ENCODE data around the gene NSD1.

The NSD1 gene

GRCh38 chr5:177269976-177270375 is 136.4 kb downstream of the NSD1 start:
- in situ Hi-C loops (cut with HindIII; ENCODE audit: low sequenced_read_pairs), result no loop called here

DNA sequence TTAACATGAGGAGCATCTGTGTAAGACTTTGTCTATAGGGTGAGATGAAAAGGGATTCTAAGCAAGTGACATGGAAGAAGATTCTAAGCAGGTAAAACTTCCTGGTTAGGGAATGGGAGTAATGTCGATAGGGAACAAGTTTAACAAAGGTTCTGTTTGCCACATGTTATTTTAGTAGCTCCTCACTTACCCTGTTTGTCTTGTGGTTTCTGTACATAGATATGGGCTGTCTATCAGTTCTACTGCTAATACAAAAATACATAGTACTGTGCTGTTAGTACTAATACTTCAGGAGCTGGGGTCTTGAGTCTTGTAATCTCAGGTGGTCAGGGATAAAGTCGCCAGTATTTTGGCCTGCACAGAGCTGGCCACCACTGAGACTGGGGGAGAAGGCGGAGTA is 137.1 kb downstream of the NSD1 start:
- in situ Hi-C loops (cut with HindIII; ENCODE audit: low sequenced_read_pairs), result no loop called here

DNA sequence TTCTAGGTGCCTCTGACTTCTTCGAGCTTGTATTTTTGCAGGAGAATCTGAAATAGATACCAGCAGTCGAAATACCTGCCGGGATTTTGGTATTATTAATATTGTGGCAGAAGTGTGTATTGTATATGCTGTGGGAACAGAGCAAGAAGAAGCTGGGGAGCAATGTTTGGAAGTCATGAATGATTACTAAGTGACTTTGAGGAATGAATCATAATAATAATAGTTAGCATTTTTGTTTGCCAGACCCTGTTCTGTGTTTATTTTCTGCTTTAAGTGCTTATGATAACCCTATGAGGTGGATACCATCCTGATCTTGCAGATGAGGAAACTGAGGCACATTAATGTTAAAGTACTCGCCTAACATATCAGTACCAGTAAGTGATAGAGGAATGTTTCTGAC is 137.5 kb downstream of the NSD1 start:
- in situ Hi-C loops (cut with HindIII; ENCODE audit: low sequenced_read_pairs), result no loop called here

GRCh38 chr5:177275883-177276282 is 142.3 kb downstream of the NSD1 start:
- in situ Hi-C loops (cut with HindIII; ENCODE audit: low sequenced_read_pairs), result no loop called here

GRCh38 chr5:177276886-177277285 is 143.3 kb downstream of the NSD1 start:
- in situ Hi-C loops (cut with HindIII; ENCODE audit: low sequenced_read_pairs), result no loop called here

DNA sequence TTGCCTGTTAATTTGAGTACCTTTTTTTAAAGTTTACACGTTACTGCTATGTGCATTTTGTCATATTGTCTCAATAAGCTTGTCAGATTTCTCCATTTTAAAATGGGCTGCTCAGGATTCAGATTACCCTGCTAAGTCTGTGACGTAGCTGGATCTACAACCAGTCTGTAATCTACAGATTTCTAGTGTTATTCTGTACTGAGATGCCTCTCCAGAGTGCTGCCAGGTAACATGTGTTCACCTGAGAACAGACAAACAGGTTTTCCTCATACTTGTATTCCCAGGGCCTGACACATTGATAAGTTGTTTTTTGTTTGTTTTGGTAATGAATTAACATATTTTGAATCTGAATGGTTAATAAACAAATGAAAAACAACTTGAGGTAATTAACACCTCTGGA is 154.6 kb downstream of the NSD1 start:
- in situ Hi-C loops (cut with HindIII; ENCODE audit: low sequenced_read_pairs), result no loop called here

DNA sequence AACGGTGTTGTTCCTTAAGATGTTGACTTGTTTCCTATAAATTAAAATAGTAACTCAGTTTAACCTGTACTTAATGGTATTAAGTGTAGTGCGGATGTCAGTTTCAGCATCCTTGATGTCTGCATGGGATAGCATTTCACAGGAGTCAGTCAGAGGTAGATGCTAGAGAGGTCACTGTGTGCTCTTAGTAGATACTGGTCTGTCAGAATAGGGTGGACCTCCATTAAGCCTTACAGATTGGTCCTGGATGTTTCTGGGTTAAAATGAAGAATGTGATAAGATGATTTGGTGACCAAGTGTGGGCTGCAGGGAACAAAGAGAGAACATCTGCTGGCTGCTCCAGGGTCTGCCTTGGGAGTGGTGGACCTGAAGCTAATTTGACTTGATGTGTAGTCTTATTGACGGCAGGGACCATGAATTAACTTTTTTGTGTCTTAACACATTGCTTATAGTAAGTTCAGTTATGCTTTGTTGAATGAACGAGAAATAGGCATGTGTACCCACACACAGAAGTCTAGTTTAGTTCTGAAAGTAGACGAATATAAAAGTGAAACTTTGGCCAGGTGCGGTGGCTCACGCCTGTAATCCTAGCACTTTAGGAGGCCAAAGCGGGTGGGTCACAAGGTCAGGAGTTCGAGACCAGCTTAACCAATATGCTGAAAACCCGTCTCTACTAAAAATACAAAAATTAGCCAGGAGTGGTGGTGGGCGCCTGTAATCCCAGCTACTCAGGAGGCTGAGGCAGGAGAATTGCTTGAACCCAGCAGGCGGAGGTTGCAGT is 157.4 kb downstream of the NSD1 start:
- in situ Hi-C loops (cut with HindIII; ENCODE audit: low sequenced_read_pairs), result no loop called here

DNA sequence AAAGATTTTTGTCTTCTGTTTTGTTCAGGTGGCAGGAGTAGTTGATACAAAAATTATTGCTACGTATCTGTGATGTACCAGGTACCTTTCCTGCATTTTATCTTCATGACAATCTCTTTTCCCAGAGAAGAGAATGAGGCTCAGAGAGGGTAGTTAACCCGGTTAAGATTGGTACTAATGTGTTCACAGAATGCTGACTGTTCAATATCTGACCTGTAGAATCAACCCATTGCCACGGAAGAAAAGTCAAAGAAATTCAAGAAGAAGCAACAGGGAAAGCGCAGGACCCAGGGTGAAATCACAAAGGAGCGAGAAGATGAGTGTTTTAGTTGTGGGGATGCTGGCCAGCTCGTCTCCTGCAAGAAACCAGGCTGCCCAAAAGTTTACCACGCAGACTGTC is 158.2 kb downstream of the NSD1 start:
- in situ Hi-C loops (cut with HindIII; ENCODE audit: low sequenced_read_pairs), result no loop called here

DNA sequence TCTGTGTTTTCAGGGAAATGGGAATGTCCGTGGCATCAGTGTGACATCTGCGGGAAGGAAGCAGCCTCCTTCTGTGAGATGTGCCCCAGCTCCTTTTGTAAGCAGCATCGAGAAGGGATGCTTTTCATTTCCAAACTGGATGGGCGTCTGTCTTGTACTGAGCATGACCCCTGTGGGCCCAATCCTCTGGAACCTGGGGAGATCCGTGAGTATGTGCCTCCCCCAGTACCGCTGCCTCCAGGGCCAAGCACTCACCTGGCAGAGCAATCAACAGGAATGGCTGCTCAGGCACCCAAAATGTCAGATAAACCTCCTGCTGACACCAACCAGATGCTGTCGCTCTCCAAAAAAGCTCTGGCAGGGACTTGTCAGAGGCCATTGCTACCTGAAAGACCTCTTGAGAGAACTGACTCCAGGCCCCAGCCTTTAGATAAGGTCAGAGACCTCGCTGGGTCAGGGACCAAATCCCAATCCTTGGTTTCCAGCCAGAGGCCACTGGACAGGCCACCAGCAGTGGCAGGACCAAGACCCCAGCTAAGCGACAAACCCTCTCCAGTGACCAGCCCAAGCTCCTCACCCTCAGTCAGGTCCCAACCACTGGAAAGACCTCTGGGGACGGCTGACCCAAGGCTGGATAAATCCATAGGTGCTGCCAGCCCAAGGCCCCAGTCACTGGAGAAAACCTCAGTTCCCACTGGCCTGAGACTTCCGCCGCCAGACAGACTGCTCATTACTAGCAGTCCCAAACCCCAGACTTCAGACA is 160.4 kb downstream of the NSD1 start:
- in situ Hi-C loops (cut with HindIII; ENCODE audit: low sequenced_read_pairs), result no loop called here

GRCh38 chr5:177294632-177295031 is 161.1 kb downstream of the NSD1 start:
- in situ Hi-C loops (cut with HindIII; ENCODE audit: low sequenced_read_pairs), result no loop called here

GRCh38 chr5:177295924-177296323 is 162.4 kb downstream of the NSD1 start:
- in situ Hi-C loops (cut with HindIII; ENCODE audit: low sequenced_read_pairs), result no loop called here

DNA sequence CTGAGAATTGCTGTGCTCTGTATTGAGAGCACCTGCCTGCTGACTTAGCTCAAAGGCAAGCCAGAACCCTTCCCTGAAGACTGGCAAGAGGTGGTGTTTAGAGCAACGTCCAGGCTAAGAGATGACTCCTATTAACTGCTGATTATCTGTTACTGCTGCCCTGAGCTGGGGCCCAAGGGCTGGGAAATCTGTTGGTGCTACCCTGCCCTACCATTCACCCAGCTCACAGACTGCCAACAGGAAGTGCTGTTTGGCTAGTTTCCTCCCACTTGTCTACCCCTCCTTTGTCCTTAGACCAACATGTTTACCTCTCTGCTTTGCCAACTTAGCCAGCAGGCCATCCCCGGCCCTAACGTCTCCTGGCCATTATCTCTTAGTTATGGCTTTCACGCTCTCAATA is 163.0 kb downstream of the NSD1 start:
- in situ Hi-C loops (cut with HindIII; ENCODE audit: low sequenced_read_pairs), result no loop called here

DNA sequence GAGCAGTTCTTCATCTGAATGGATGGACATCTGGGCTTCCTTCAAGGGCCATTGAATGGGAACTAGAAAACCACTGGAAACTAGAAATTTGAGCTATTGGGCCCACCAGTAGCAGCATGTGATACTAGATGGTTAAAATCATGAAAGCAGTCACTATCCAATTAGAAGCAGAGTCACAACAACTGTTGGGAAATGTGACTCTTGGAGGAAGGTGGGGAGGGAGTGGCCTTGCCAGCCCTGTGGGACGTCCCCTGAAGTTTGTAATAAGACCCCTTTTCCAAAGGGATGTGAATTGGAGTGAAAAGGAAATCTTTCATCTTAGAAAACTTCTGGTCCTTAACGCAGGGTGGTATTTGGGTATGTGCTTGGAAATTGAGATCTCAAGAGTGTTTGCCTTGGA is 164.3 kb downstream of the NSD1 start:
- in situ Hi-C loops (cut with HindIII; ENCODE audit: low sequenced_read_pairs), result no loop called here

DNA sequence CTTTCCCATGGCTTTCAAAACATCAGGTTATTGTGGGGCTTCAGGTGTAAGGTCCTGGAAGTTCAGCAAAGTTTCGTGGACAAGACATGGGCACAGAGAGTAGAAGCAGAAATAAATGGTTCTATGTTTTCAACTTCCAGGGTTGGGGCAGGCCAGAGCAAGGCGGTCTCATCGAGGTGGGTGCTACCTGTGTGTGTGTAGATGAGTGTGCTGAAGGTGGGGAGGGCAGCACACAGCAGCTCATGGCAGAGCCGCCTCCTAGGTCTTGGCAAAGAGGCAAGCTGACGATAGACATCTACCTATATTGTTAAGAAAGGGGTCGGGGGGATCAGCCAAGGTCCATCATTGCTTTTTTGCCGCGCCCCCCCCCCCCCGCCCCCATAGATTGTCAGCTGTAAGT is 166.1 kb downstream of the NSD1 start:
- in situ Hi-C loops (cut with HindIII; ENCODE audit: low sequenced_read_pairs), result no loop called here

GRCh38 chr5:177300236-177300880 is 166.8 kb downstream of the NSD1 start:
- in situ Hi-C loops (cut with HindIII; ENCODE audit: low sequenced_read_pairs), result no loop called here

- in situ Hi-C loops (cut with HindIII; ENCODE audit: low sequenced_read_pairs), result no loop called here
Observed at GRCh38 chr5:177300951-177301350, 167.4 kb downstream of the NSD1 start.

GRCh38 chr5:177301503-177302165 is 168.1 kb downstream of the NSD1 start:
- in situ Hi-C loops (cut with HindIII; ENCODE audit: low sequenced_read_pairs), result no loop called here

- in situ Hi-C loops (cut with HindIII; ENCODE audit: low sequenced_read_pairs), result no loop called here
Observed at GRCh38 chr5:177302354-177303110, 169.0 kb downstream of the NSD1 start.

DNA sequence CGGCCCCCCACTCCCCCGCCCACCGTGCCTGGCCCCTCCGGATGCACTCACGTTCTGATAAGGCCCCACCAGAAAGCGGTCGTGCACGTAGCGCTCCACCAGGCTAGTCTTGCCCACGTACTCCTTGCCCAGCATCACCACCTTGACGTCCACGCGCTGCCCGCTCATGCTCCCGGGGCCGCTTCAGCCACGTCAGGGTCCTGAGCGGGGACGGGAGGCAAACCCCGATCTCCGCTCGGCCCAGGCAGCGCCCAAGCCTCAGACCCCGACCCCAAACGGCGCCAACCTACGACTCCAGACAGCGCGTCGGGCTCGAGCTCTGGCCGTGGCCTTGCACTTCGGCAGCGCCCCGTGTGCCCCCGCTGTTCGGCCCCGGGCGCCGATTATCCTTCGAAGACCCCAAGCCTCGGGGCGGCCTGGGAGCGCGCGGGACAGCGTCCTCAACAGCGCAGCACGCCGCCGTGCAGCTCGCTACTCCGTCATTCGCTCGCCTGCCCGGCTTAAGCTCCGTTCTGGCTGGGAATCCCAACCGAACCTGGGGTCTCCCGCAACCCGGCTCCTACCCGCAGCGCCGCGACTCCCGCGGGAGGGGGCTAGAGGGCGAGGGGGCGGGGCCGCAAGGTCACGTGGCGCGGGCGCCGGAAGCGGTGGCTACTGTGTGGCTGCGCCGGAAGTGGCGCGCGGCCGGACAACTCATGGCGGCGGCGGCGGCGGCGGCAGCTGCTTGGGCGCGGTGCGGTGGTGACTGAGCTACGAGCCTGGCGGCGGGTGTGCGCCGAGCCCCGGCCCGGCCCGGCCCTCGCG is 169.8 kb downstream of the NSD1 start, which contains the start of the genes PRELID1 and RAB24:
TSS of gene PRELID1 (plus strand) at position 679 of the 804 bp plus-strand sequence. CDS start 187 bp downstream, outside the sequence.
TSS of gene RAB24 (minus strand) at position 599 of the 804 bp plus-strand sequence. CDS start at position 168, 431 bp downstream.
- in situ Hi-C loops (cut with HindIII; ENCODE audit: low sequenced_read_pairs), result no loop called here
